LNCaP clone FGC (cell line): ENCODE data around the gene MAGI2.

Source experiments
- DNase-seq: peaks from one replicate; pipeline ENCODE4 v3.0.0-alpha.2; 2011; ENCODE audit warnings: low read depth
- H3K4me3 ChIP-seq: 2 replicates; pipeline ENCODE4 v1.5.1; 2011; ENCODE audit warnings: mild to moderate bottlenecking, low read depth, low read length, control low read depth
- TF ChIP-seq, protein P1 (sequence below): IDR thresholded peaks from 2 replicates; pipeline ENCODE4 v1.5.1; 2012; ENCODE audit warnings: mild to moderate bottlenecking; ENCODE audit not compliant: control insufficient read depth, insufficient read depth; ENCODE audit errors: extremely low read depth

Gene MAGI2

DNA sequence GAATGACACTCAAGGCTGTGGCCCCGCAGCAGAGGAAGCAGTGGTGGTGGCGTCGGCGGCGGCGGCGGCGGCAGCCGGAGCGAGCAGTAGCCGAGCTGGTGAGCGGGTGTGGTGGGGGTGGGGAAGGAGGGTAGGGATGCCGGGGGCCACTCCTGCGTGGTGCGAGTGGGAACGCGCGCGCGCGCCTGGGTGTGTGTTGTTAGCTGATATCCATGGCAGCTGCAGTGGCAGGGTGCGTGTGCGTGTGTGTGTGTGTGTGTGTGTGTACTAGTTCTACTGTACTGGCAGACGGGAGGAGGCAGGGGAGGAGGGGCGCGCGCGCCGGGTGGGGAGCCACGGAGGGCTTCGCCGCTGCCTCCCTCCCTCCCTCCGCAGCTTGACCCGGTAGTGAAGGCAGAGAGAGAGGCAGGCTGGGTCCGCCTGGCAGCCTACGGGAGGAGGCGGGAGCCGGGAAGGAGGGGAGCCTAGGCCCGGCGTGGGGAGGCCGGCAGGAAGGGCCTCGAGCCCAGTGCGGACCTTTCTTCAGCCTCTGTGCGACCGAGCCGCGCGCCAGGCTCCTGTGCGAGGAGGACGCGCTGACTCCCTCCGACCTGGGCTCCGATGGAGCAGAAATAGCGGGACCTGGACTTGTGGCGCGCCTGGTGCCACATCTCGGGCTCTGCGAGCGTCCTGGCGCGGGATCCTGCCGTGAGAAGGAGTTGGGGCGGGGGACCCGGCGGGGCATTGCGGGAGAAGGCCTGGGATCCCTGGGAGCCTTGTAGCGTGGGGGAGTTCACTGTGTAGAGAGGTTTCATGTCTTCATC is at the start of gene MAGI2:
MAGI2 (minus strand) TSS at position 110 of the 803 bp plus-strand sequence. CDS start 347 bp downstream, outside the sequence.
- no peak for DNase-seq
- TF ChIP-seq, protein P1, sequence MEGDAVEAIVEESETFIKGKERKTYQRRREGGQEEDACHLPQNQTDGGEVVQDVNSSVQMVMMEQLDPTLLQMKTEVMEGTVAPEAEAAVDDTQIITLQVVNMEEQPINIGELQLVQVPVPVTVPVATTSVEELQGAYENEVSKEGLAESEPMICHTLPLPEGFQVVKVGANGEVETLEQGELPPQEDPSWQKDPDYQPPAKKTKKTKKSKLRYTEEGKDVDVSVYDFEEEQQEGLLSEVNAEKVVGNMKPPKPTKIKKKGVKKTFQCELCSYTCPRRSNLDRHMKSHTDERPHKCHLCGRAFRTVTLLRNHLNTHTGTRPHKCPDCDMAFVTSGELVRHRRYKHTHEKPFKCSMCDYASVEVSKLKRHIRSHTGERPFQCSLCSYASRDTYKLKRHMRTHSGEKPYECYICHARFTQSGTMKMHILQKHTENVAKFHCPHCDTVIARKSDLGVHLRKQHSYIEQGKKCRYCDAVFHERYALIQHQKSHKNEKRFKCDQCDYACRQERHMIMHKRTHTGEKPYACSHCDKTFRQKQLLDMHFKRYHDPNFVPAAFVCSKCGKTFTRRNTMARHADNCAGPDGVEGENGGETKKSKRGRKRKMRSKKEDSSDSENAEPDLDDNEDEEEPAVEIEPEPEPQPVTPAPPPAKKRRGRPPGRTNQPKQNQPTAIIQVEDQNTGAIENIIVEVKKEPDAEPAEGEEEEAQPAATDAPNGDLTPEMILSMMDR: no peak
- no peak within 1 kb of the TSS for H3K4me3 ChIP-seq

DNA sequence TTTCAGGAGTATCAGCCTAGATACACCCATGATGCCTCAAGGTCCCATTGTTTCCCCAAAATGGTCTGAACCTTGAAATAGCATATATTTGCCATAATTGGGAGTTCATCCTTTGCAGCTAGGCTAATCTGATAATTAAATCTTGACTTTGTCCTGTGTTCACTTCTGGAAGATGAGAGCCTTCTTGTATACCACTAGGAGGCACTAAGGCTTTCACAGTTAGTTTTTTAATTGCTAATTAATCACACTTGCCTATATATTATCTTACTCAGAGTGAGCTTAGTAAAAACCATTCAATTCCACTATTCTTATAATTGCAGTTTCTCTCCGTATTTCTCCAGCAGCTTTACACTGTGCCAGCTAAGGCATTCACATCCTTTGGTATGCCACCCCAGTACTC is 48.7 kb upstream of the MAGI2 start:
- TF ChIP-seq, protein P1: peak; percentile 41
- no peak for DNase-seq
- H3K4me3 ChIP-seq: no peak overlapping the region

DNA sequence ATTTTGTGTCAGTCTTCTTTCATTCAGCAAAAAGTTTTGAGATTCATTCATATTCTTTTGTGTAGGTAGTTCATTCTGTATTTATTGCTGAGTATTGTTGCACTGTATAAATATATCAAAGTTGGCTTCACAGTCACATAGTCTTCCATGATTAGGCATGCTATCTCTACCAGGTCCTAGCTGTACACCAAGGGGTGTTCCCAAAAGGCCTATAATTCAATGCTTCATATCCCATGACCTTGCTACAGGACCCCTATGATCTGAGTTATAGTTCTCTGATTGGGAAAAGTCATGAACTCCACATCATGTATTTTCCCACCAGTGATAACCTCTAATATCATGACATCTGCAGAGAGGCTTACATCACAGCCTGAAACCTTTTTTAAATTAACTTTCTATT is 47.3 kb upstream of the MAGI2 start:
- TF ChIP-seq, protein P1: no peak
- no peak for DNase-seq
- no peak overlapping the region for H3K4me3 ChIP-seq

DNA sequence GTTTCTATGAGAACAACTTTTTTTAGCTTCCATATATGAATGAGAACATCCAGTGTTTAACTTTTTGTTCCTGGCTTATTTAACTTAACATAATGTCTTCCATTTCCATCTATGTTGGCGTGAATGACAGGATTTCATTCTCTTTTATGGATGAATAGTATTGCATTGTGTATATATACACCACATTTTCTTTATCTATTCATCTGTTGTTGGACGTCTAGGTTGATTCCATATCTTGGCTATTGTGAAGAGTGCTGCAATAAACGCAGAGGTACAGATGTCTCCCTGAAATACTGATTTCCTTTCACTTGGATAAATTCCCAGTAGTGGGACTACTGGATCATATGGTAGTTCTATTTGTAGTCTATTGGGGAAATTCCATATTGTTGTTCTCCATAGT is 44.3 kb upstream of the MAGI2 start:
- H3K4me3 ChIP-seq: no peak overlapping the region
- no peak for DNase-seq
- TF ChIP-seq, protein P1: no peak

DNA sequence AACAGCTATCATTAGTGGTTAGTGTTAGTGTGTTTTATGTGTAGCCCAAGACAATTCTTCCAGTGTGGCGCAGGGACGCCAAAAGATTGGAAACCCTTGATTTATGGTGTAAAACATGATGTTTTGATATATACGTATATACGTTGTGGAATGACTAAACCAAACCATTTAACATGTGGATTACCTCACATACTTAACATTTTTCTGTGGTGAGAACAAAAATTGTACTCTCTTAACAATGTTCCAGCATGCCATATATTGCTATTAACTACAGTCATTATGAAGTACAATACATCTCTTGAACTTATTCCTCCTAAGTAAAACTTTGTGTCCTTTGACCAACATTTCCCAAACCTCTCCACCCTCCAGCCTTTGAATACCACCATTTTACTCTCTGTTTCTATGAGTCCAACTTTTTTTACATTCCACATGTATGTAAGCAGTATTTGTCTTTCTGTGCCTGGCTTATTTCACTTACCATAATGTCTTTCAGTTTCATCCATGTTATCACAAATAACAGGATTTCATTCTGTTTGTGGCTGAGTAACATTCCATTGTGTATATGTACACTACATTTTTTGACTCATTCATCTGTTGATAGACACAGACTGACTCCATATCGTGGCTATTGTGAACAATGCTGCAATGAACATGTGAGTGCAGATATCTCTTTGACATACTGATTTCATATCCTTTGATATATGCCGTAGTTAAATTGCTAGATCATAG is 42.2 kb upstream of the MAGI2 start:
- H3K4me3 ChIP-seq: no peak overlapping the region
- TF ChIP-seq, protein P1: no peak
- no peak for DNase-seq

DNA sequence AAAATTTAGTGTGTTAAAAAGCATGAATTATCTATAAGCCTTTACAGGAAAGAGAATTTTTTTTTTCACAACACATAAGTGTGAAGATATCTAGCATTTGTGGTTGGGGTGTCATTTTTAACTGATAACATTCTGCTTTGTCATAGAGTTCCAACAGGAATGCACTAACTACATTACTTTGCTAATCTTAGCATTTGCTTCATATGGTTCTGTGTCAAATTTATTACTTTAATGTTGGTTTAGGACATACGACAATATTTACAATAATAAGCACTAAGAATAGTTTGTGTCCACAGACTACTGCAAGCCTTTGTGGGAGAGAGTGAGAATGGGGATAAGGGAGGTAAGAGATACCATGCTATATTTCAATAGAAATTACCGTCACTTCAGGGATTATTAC is 40.6 kb upstream of the MAGI2 start:
- DNase-seq: no peak
- H3K4me3 ChIP-seq: no peak overlapping the region
- TF ChIP-seq, protein P1: no peak
